Motor neuron (in vitro differentiated cells): ENCODE data around the gene FLVCR2. TPM values are rescaled to one million over a fixed set of nuclear protein-coding genes. Genes with fewer than 3 reads are reported as not detected.

Experiments
- ATAC-seq, 8 experiments: fragments of 200-7000 bp; cut with Tn5 transposase; replicated peaks in 6 of 8; 2 replicates each; pipeline ENCODE4 v1.8.0; 2021; ENCODE audit warnings: mild to moderate bottlenecking in 8 of 8, moderate library complexity in 8 of 8
- H3K27ac ChIP-seq, 2 donors: fragments of 250-450 bp; sonication (Bioruptor Pico); 2 replicates each; pipeline ENCODE4 v1.9.0; 2021; ENCODE audit warnings: antibody characterized with exemption in 2 of 2, mild to moderate bottlenecking in 2 of 2, moderate library complexity in 1 of 2
- H3K4me1 ChIP-seq, 2 donors: fragments of 250-450 bp; sonication (Bioruptor Pico); replicated peaks in 1 of 2; 2 replicates each; pipeline ENCODE4 v1.6.1; 2021; ENCODE audit warnings: antibody characterized with exemption in 2 of 2, mild to moderate bottlenecking in 2 of 2, moderate library complexity in 1 of 2
- H3K4me3 ChIP-seq, 5 donors: fragments of 250-450 bp; sonication (Bioruptor Pico); 2 replicates each; pipeline ENCODE4 v1.9.0; 2021; ENCODE audit warnings: antibody characterized with exemption in 5 of 5, mild to moderate bottlenecking in 5 of 5, moderate library complexity in 4 of 5
- WGBS, 10 experiments: fragments of 450-650 bp; shearing (Covaris generic); methylation state at CpG; one replicate each; pipeline ENCODE4 v1.0.0; 2022; 5-methylcytosine and 5-hydroxymethylcytosine counted together
- in situ Hi-C, 9 experiments: fragments of 400-800 bp; cut with MboI; loops; one replicate each; pipeline ENCODE4 v1.15.0; 2021; ENCODE audit warnings: low sequenced_read_pairs in 9 of 9, low pct_unique_long_range_greater_than_20kb in 2 of 9; ENCODE audit not compliant: unreplicated experiment in 9 of 9
- total RNA-seq, 8 experiments: library from RNA; unstranded; fragments of 300-600 nt; gene quantifications; 2 replicates each; pipeline versions ENCODE4 v1.2.3 to v1.2.4, GENCODE V29; 2022

FLVCR2 gene
- total RNA-seq, 8 experiments from 2014 or later = 0.38 to 20.9 (median 1.0) TPM

DNA sequence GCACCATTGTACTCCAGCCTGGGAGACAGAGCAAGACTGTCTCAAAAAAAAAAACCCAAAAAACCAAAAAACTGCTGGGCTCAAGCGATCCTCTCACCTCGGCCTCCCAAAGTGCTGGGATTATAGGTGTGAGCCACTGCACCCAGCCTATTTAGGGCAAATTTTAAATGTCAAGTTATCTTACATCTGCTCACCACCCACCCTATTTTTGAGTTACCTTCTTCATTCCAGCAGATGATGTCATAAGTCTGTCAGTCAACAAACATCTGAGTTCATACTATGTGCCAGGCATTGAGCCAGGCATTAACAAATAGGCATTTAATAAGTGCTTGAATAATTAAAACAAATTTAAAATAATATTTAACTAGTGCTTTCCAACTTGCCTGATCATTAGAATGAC lies 34.6 kb upstream of the FLVCR2 start:
- WGBS, 10 experiments = 60 to 100% (median 85%) methylated on average over 1 to 2 of the region's 2 CpGs; no CpG with 5 or more reads in 3 of the 10 experiments
- no peak for ATAC-seq
- no peak overlapping the region for H3K4me3 ChIP-seq
- H3K27ac ChIP-seq = no peak overlapping the region
- no peaks in the 10 kb centered on the region for H3K4me1 ChIP-seq
- in situ Hi-C loops = no loop called here

DNA sequence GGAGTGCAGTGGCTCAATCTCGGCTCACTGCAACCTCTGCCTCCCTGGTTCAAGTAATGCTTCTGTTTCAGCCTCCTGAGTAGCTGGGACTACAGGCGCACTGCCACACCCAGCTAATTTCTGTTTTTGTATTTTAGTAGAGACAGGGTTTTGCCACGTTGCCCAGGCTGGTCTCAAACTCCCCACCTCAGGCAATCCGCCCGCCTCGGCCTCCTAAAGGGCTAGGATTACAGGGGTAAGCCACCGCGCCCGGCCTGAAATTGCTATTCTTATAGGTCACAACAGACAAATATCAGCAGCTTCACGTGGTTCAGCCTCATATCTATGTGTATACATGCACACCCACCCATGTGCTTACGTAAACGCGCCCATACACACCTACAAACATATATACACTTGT lies 32.5 kb upstream of the FLVCR2 start:
- 20 to 100% (median 90%) methylated on average over 1 to 9 of the region's 13 CpGs; no CpG with 5 or more reads in 3 of the 10 experiments for WGBS, 10 experiments

GRCh38 chr14:75547552-75548250 lies 30.7 kb upstream of the FLVCR2 start:
- Histone ChIP-seq H3K4me3 (no peak overlapping the region), H3K4me1 (no peaks in the 10 kb centered on the region), H3K27ac (no peak overlapping the region)
- 33 to 83% (median 70%) methylated on average over 1 to 5 of the region's 11 CpGs; no CpG with 5 or more reads in 4 of the 10 experiments for WGBS, 10 experiments
- in situ Hi-C loops = no loop called here
- ATAC-seq = no peak

More for the DNA sequence above, 32.5 kb upstream of the FLVCR2 start:
- Histone ChIP-seq H3K4me1 (no peaks in the 10 kb centered on the region), H3K4me3 (no peak overlapping the region), H3K27ac (no peak overlapping the region)
- no peak for ATAC-seq
- in situ Hi-C loops = no loop called here

- 6 to 100% (median 77%) methylated on average over 1 to 5 of the region's 7 CpGs; no CpG with 5 or more reads in 2 of the 10 experiments for WGBS, 10 experiments
- Histone ChIP-seq H3K4me3 (no peak overlapping the region), H3K4me1 (no peaks in the 10 kb centered on the region), H3K27ac (no peak overlapping the region)
- in situ Hi-C loops = no loop called here
- peak in 2 of 8 experiments; percentile 36 to 56 for ATAC-seq
Measured at GRCh38 chr14:75548544-75548943, 29.9 kb upstream of the FLVCR2 start.

GRCh38 chr14:75549169-75549568 lies 29.3 kb upstream of the FLVCR2 start:
- no peak for ATAC-seq
- no peaks in the 10 kb centered on the region for H3K4me1 ChIP-seq
- in situ Hi-C loops = no loop called here
- H3K4me3 ChIP-seq = no peak overlapping the region
- H3K27ac ChIP-seq = no peak overlapping the region
- WGBS, 10 experiments = 50 to 100% (median 88%) methylated on average over 1 to 4 of the region's 5 CpGs; no CpG with 5 or more reads in 2 of the 10 experiments

GRCh38 chr14:75551021-75551420 lies 27.4 kb upstream of the FLVCR2 start:
- in situ Hi-C loops = no loop called here
- WGBS, 10 experiments = 60 to 100% (median 73%) methylated on average over 1 to 5 of the region's 7 CpGs; no CpG with 5 or more reads in 5 of the 10 experiments
- Histone ChIP-seq H3K4me1 (no peaks in the 10 kb centered on the region), H3K27ac (no peak overlapping the region), H3K4me3 (no peak overlapping the region)
- no peak for ATAC-seq

- in situ Hi-C loops = no loop called here
- ATAC-seq = peak in 1 of 8 experiments; percentile 26
- no peaks in the 10 kb centered on the region for H3K4me1 ChIP-seq
- H3K27ac ChIP-seq = no peak overlapping the region
- H3K4me3 ChIP-seq = no peak overlapping the region
- 86 to 100% (median 93%) methylated on average over 1 to 6 of the region's 6 CpGs for WGBS, 10 experiments
Measured at GRCh38 chr14:75553157-75553556, 25.3 kb upstream of the FLVCR2 start.

GRCh38 chr14:75553761-75554364 lies 24.6 kb upstream of the FLVCR2 start:
- H3K4me3 ChIP-seq = no peak overlapping the region
- no peak overlapping the region for H3K27ac ChIP-seq
- peak in 3 of 8 experiments; percentile 19 to 83 (median 28) for ATAC-seq
- in situ Hi-C loops = no loop called here
- 8 to 100% (median 50%) methylated on average over 1 to 4 of the region's 4 CpGs; no CpG with 5 or more reads in 1 of the 10 experiments for WGBS, 10 experiments
- H3K4me1 ChIP-seq = no peaks in the 10 kb centered on the region

GRCh38 chr14:75554482-75554881 lies 23.9 kb upstream of the FLVCR2 start:
- WGBS, 10 experiments = 0 to 70% (median 28%) methylated on average over 1 to 2 of the region's 2 CpGs; no CpG with 5 or more reads in 3 of the 10 experiments
- Histone ChIP-seq H3K4me1 (no peaks in the 10 kb centered on the region), H3K27ac (no peak overlapping the region), H3K4me3 (no peak overlapping the region)
- in situ Hi-C loops = no loop called here
- peak in 3 of 8 experiments; percentile 64 to 74 (median 69) for ATAC-seq

DNA sequence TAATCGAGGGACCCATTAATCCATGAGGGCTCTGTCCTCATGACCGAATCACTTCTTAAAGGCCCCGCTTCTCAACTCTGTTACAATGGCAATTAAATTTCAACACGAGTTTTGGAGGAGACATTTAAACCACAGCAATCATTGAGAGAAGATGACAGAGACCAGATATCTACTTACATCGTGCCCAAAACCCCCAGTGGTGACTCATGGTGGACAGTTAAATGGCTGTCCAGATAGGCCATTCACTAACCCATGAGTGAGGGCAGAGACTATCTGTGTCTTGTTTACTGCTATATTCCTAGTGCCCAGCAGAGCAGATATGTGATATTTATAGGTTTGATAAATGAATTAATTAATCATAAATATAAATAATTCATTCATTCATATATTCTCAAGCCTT lies 20.0 kb upstream of the FLVCR2 start:
- in situ Hi-C loops = no loop called here
- 50 to 78% (median 68%) methylated on average over 3 to 5 of the region's 5 CpGs; no CpG with 5 or more reads in 6 of the 10 experiments for WGBS, 10 experiments
- no peak overlapping the region for H3K27ac ChIP-seq
- no peak overlapping the region for H3K4me3 ChIP-seq
- no peaks in the 10 kb centered on the region for H3K4me1 ChIP-seq
- no peak for ATAC-seq

GRCh38 chr14:75559045-75559444 lies 19.4 kb upstream of the FLVCR2 start:
- no peak overlapping the region for H3K4me3 ChIP-seq
- no peaks in the 10 kb centered on the region for H3K4me1 ChIP-seq
- in situ Hi-C loops = no loop called here
- WGBS, 10 experiments = 92% methylated on average over 2 of the region's 6 CpGs; no CpG with 5 or more reads in 9 of the 10 experiments
- no peak overlapping the region for H3K27ac ChIP-seq
- ATAC-seq = no peak

DNA sequence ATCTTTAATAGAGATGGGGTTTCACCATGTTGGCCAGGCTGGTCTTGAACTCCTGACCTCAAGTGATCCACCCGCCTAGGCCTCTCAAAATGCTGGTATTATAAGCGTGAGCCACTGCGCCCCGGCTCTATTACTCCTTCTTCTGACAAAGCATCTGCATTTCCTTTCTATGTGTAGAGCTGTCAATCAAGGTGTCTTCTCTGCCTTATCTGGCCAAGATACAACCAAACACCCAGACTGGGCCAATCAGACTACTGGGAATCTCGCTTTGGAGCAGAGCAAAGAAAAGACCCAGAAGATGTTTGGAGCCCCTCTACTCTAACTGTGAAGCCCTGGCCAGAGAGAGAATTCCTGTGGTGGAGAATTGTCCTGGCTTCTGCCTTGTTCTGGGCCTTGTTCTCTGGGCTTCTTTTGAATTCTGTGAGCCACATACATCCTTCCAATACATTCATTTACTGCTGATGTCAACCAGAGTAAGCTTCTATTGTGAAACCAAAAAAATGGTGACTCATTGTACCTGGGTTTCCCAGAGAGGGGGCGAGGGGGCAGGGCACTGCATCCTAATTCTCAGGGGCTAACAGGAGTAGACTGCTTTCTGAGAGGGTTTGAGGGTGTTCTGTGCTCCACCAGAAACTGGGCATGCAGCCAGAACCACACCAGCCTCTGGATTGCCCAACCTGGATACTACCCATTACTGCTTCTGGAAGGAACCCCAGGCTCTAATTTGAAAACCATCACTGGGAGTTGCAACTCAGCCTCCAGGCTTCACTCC lies 18.8 kb upstream of the FLVCR2 start:
- ATAC-seq = peak in 1 of 8 experiments; percentile 12
- Histone ChIP-seq H3K27ac (no peak overlapping the region), H3K4me1 (no peaks in the 10 kb centered on the region), H3K4me3 (no peak overlapping the region)
- in situ Hi-C loops = no loop called here
- WGBS, 10 experiments = 25 to 83% (median 56%) methylated on average over 1 to 5 of the region's 6 CpGs; no CpG with 5 or more reads in 2 of the 10 experiments

- in situ Hi-C loops = no loop called here
- Histone ChIP-seq H3K4me3 (no peak overlapping the region), H3K4me1 (no peaks in the 10 kb centered on the region), H3K27ac (no peak overlapping the region)
- peak; percentile 44 to 97 (median 75) for ATAC-seq
- WGBS, 10 experiments = 0 to 17% (median 0%) methylated on average over 1 to 4 of the region's 6 CpGs; no CpG with 5 or more reads in 5 of the 10 experiments
Measured at GRCh38 chr14:75561013-75561432, 17.4 kb upstream of the FLVCR2 start.
